Measurements from ENCODE around the gene GTPBP3. TPM values are rescaled to one million over a fixed set of nuclear protein-coding genes. Genes with fewer than 3 reads are reported as not detected.

The GTPBP3 gene
- total RNA-seq, 2 donors from 2014 or later = 17.8 to 21.9 TPM

- ATAC-seq = no peak
- intact Hi-C loops (cut with DNase I, micrococcal nuclease) = no loop called here
- DNase-seq = no peak
These were observed 12.2 kb upstream of the GTPBP3 start for GRCh38 chr19:17325133-17325532.

DNA sequence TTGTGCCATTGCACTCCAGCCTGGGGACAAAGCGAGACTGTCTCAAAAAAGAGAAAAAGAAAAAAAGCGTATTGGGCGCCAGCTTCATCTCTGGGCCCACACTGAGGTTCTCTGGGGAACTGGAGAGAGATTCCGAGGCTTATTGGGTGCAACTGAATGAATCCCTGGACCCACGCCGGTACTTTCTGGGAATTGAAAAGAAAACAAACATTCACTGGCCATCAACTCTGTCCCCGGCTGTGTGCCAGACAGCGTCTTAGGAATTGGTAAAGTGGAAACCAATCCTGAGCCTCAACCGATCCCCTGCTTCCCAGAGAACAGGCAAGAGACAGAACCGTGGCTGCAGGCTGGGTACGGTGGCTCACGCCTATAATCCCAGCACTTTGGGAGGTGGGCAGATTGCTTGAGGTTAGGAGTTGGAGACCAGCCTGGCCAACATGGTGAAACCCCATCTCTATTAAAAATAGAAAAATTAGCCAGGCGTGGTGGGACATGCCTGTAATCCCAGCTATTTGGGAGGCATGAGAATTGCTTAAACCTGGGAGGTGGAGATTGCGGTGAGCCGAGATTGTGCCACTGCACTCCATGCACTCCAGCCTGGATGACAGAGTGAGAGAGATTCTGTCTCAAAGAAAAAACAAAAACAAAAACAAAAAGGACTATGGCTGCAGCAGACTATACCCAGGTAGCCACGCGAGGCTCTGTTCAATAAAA, 11.3 kb upstream of the GTPBP3 start:
- peak in 1 of 2 donors; percentile 29 for DNase-seq
- ATAC-seq = no peak

DNA sequence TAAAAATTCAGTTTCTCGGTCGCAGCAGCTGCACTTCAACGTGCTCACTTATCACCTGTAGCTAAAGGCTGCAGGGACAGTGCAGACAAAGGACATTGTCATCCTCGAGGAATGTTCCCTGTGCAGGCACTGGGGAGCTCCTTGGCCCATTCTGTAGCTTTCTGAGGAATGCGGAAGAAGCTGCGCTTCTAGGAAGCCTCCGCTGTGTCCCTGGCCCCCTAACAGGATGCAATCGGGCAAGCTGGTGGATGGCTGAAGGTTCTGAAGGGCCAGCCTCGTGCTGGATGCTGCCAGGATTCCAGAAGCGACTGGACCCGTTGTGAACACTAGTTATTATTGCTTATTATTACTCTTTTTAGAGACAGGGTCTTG, 10.8 kb upstream of the GTPBP3 start:
- DNase-seq = no peak
- intact Hi-C loops (cut with DNase I, micrococcal nuclease) = no loop called here
- no peak for ATAC-seq

More for the DNA sequence above, 11.3 kb upstream of the GTPBP3 start:
- intact Hi-C loops (cut with DNase I, micrococcal nuclease) = no loop called here

GRCh38 chr19:17327068-17327653, 10.2 kb upstream of the GTPBP3 start:
- no peak for DNase-seq
- no peak for ATAC-seq
- intact Hi-C loops (cut with DNase I, micrococcal nuclease) = no loop called here

DNA sequence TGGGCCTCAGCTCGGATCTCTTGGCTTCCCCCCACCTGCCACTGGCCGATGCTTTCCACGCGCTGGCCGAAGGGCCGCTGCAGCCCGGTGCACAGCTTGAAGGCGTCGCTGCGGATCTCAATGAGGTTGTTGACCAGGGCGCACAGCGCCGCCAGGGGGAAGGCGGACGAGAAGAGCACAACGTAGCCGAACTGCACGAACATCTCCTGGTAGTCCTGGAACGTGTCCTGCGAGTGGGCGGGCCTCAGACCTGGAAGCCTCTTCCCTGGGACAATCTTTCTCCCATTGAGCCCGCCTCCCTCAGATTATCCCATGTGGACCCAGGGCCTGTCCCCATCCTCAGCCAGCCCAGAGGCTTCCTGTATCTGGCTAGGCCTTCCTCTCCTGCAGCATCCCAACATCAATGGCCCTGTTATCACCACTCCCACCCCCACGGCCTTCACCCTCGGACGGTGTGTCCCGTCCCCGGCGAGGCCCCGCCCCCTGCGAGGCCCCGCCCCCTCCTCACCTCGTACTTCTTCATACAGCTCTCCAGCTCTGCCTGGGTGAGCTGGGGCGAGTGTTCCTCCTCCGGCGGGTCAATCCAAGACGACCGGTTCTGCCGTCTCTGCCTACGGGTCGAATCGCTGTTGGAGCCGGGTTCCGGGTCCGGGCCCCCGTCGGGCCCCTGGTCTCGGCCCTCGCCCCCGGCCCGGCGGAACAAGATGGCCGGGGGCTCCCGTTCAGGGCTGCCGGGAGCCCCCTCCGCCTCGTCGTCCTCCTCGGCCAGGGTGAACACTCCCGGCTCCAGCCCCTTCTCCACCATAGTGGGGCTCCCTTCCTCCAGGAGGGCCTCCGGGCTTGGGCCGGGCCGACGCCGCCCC, 9.5 kb upstream of the GTPBP3 start:
- peak; percentile 84 for ATAC-seq

GRCh38 chr19:17328517-17329365, 8.6 kb upstream of the GTPBP3 start:
- peak; percentile 12 for ATAC-seq
- intact Hi-C loops (cut with DNase I, micrococcal nuclease) = no loop called here
- peak in 1 of 2 donors; percentile 37 for DNase-seq

More for the DNA sequence above, 9.5 kb upstream of the GTPBP3 start:
- intact Hi-C loops (cut with DNase I, micrococcal nuclease) = no loop called here
- DNase-seq = peak; percentile 90 to 91

DNA sequence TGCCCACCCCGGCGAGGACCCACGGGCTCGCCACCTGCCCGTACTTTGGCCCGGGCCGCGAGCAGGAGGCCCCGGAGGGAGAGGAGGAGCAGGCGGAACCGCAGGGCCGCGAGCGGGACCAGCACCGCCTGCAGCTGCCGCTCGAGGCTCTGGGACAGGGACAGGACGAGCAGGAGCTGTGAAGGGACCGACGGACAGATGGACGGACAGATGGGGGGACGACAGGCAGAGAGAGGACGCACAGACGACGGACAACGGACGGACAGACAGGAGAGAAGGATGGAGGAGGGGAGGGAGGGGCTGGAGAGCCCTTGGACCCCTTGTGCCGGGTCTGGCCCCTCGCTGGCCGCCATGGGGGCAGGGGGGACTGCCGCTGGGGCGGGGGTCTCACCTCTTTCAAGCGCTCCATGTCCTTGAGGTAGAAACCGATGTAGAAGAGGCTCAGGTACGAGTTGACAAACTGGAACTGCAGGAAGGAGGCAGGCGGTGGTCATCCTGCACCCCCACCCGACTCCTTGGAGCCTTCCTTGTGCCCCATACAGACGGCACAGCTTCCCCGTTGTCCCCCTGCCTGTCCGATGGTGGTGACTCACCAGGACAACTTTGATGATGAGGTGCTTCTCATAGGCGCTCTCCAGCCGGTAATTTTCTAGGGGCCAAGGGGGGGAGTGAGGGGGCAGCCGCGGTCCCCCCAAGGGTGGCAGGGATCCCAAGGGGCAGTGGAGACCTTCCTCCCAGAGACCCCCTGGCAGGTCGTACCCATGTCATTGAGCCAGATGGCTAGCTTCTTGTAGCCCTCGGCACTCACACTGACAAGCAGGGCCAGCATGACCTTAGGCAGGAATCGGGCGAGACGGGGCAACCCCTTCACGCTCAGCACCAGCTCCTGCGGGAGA, 7.7 kb upstream of the GTPBP3 start:
- no peak for DNase-seq
- ATAC-seq = no peak
- intact Hi-C loops (cut with DNase I, micrococcal nuclease) = no loop called here

DNA sequence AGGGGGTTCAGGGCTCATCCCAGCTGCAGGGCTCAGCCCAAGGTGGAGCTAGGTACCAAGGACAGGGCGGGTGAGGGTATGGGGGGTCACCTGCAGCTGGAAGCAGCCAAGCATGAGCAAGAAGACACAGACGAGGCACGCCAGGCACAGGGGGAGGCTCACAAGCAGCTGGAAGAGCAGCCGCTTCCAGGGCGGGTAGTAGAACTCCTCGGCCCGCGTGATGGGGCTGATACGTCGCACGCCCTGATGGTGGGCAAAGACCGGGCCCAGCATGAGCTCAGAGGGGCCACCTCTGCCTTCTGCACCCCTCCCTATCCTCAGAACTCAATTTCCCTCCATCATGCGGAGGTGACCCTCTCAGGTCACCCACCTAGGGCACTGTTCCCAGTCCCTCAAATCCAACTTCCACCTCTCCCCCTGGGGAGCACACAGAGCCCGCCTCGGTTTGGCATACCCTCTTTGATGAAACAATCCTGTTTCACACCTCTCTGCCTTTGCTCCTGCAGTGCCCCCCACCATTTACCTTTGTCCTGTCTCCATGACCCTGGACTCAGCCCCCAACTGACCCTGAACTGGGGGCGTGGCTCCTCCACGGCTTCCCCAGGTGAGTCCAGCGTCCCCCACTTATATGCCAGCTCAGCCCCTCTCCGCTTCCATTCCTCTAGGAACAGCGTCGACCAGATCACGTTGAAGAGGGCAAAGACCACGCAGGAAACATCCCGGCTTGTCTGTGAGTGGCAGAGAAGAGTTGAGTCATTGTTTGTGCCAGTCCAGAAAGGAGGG, 6.9 kb upstream of the GTPBP3 start:
- DNase-seq (peak in 1 of 2 donors; percentile 10), ATAC-seq (no peak)
- intact Hi-C loops (cut with DNase I, micrococcal nuclease) = no loop called here

- intact Hi-C loops (cut with DNase I, micrococcal nuclease) = no loop called here
- peak in 1 of 2 donors; percentile 16 for DNase-seq
- ATAC-seq = no peak
These were observed 6.3 kb upstream of the GTPBP3 start for GRCh38 chr19:17331045-17331558.

GRCh38 chr19:17332360-17332676, 5.0 kb upstream of the GTPBP3 start:
- intact Hi-C loops (cut with DNase I, micrococcal nuclease) = no loop called here
- ATAC-seq = no peak
- DNase-seq = no peak

DNA sequence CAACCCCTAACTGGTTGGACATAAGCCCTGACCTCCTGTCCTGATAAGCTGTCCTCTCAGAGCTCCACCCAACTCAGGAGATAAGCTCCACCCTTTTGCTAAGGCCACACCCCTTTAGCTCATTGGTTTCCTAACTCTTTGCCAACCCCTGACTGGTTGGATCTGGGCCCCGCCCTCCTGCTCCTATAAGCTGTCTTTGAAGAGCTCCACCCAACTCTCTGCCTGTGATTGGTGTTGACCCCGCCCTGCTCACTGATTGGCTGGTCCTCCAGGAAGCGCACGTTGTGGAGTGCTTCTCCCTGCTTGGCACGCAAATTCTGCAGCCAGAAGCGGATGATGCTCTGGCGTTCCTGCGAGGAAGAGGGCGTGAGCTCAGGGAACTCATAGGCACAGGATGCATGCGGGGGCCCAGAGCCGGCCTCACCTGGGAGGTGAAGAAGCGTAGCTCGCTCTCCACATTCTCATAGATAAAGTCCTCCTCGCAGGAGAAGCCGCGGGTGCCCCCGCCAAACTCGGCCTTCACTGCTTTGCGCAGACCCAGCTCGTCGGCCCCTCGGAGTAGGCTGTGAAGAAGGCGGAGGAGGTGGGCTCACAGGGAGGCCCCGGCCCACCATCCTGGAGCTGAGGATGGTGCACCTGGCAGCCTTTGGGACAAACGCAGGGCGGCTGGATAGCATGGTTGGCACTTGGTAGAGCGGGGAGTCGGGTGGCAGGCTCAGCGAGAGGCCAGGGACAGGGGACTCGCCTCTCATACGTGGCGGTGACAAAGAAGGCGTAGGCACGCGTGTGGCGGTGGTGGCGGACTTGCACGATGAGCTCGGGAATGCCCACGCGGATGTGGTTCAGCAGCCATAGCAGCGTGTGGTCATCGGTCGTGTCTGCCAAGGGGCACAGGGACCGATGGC, 4.4 kb upstream of the GTPBP3 start:
- peak in 1 of 2 donors; percentile 35 for DNase-seq
- intact Hi-C loops (cut with DNase I, micrococcal nuclease) = no loop called here
- ATAC-seq = no peak

- intact Hi-C loops (cut with DNase I, micrococcal nuclease) = no loop called here
- ATAC-seq = no peak
- DNase-seq = peak in 1 of 2 donors; percentile 49
These were observed 3.5 kb upstream of the GTPBP3 start for GRCh38 chr19:17333611-17334413.

- intact Hi-C loops (cut with DNase I, micrococcal nuclease) = no loop called here
- ATAC-seq (peak; percentile 71), DNase-seq (peak; percentile 97 to 98)
These were observed 2.6 kb upstream of the GTPBP3 start, which contains the start of gene ANO8 for GRCh38 chr19:17334414-17335409. ANO8 (minus strand) TSS chr19:17334855; CDS start chr19:17334670, 185 bp downstream.

DNA sequence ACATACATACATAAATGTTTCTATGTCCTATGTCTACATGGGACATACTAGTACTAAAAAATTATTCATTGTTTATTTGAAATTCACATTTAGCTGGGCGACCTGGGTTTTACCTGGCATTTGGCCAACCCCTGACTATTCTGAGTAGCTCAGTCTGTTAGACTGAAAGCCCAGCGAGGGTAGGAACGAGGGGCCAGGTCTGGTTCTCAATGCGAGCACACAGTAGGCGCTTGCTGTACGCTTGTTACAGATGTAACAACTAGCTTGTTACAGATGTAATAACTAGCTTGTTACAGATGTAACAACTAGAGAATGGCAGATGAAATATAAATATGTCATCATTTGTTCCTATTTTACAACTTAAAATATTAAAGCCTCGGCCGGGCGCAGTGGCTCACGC, 1.8 kb upstream of the GTPBP3 start:
- ATAC-seq (no peak), DNase-seq (peak in 1 of 2 donors; percentile 24)
- intact Hi-C loops (cut with DNase I, micrococcal nuclease) = no loop called here

Measured in left colon (tissue), 2 donors.